H1 (cell line): Measurements from ENCODE around the gene FGF21. TPM values are rescaled to one million over a fixed set of nuclear protein-coding genes. Genes with fewer than 3 reads are reported as not detected.

ENCODE experiments used
- CBX8 ChIP-seq: fragments of 300-800, 300-1000 bp; sonication (generic); IDR thresholded peaks from 2 replicates; pipeline ENCODE4 v1.7.1; 2016; ENCODE audit warnings: low read depth, low read length, borderline replicate concordance
- CREB1 ChIP-seq: IDR thresholded peaks from 2 replicates; pipeline ENCODE4 v1.6.1; 2012; ENCODE audit warnings: inconsistent platforms
- CTCF ChIP-seq, 3 experiments: IDR thresholded peaks; 1 replicate in 2 of 3; 2 replicates in 1 of 3; pipeline versions ENCODE4 v1.5.1 to v1.6.1; 2011; ENCODE audit warnings: low read length in 3 of 3, mild to moderate bottlenecking in 3 of 3, inconsistent platforms in 2 of 3, low read depth in 1 of 3, moderate library complexity in 1 of 3; ENCODE audit not compliant: insufficient read depth in 1 of 3; ENCODE audit errors: control extremely low read depth in 1 of 3
- EGR1 ChIP-seq: IDR thresholded peaks from 2 replicates; pipeline ENCODE4 v1.6.1; 2011; ENCODE audit warnings: low read depth, low read length, borderline replicate concordance
- EZH2 ChIP-seq: fragments of 200-600 bp; sonication (generic); IDR thresholded peaks from 2 replicates; pipeline ENCODE4 v1.7.1; 2012; ENCODE audit warnings: low read depth, mild to moderate bottlenecking, moderate library complexity, low read length, inconsistent platforms; ENCODE audit not compliant: severe bottlenecking
- POLR2AphosphoS5 ChIP-seq: IDR thresholded peaks from 2 replicates; pipeline ENCODE4 v1.6.1; 2011; ENCODE audit warnings: low read depth, low read length
- SIN3A ChIP-seq, 2 experiments: IDR thresholded peaks in 1 of 2; conservative IDR thresholded peaks in 1 of 2; 2 replicates each; pipeline ENCODE4 v1.6.1; 2011 to 2012; ENCODE audit warnings: low read length in 2 of 2, improper control_type of control experiment in 1 of 2, low read depth in 1 of 2, mild to moderate bottlenecking in 1 of 2
- SP2 ChIP-seq: IDR thresholded peaks from 2 replicates; pipeline ENCODE4 v1.6.1; 2012; ENCODE audit warnings: mild to moderate bottlenecking, low read length, inconsistent platforms
- TBP ChIP-seq: IDR thresholded peaks from 2 replicates; pipeline ENCODE4 v1.6.1; 2011; ENCODE audit warnings: low read depth, low read length, improper control_type of control experiment
- polyA plus RNA-seq, 7 experiments: library from polyadenylated mRNA; depleted of rRNA in 3 of 7; stranded (reverse) in 5 of 7; unstranded in 2 of 7; fragments of >200 nt in 5 of 7; fragments of 200-250 nt in 2 of 7; gene quantifications; 1 replicate in 5 of 7; 2 replicates in 1 of 7; 4 replicates in 1 of 7; pipeline versions ENCODE4 v1.2.1 to v1.2.3, GENCODE V29; 2011 to 2013; ENCODE audit warnings: missing spikeins in 2 of 7, mixed read lengths in 2 of 7
- total RNA-seq: library from RNA; stranded (reverse); fragmentation: NEBNext Ultra II Directional; extraction: Animal tissue kit (Norgen Biotek cat#: 25700); gene quantifications from 2 replicates; pipeline ENCODE4 v1.2.1, GENCODE V29; 2021

The FGF21 gene
- total and polyA plus RNA-seq, 2 of the 8 experiments (the other 6 are each of a cell fraction or from before 2014, with no cell fraction given): 0.48 to 0.80 TPM

GRCh38 chr19:48719263-48720171 is 35.8 kb upstream of the FGF21 start, which contains the start of gene MAMSTR (continued):
- TF ChIP-seq CTCF (IDR thresholded peaks at IDR 0.05; ENCODE audit: control extremely low read depth in 1 of 3, insufficient read depth in 1 of 3, low read depth in 1 of 3, low read length in 3 of 3): no peak
- TF ChIP-seq SIN3A (conservative IDR thresholded peaks at IDR 0.05 in 1 of 2, IDR thresholded peaks at IDR 0.05 in 1 of 2; ENCODE audit: low read depth in 1 of 2, low read length in 2 of 2): no peak
- no peak for TF ChIP-seq POLR2AphosphoS5
- no peak for TF ChIP-seq EGR1
- TF ChIP-seq CBX8: no peak
- no peak for TF ChIP-seq EZH2
- TF ChIP-seq TBP: no peak
- TF ChIP-seq CREB1: no peak
- TF ChIP-seq SP2: no peak
